ENCODE results near the gene DPYD. TPM values are rescaled to one million over a fixed set of nuclear protein-coding genes. Genes with fewer than 3 reads are reported as not detected.

The DPYD gene
- total and polyA plus RNA-seq, 7 donors, result 2.5 to 7.3 (median 5.1) TPM

DNA sequence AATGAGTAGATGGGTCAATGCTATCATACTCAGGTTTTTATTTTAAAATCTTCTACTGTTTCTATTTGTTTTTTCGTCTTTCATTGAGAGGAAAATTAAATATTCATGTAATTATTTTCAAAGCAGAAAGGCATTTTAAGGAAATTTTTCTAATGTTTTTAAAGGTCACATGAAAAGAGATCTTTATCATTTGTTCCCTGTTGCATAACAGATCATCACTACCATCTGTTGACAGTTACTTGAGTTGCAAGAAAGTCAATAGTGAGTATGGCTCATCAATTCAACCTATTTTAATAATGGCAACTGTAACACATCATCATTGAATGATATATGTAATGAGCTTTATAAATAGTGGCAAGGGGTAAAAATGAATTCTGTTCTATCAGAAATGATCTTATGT lies 369.7 kb downstream of the DPYD start:
- H3K4me3 ChIP-seq, result no peak overlapping the region
- no peak overlapping the region for H3K27ac ChIP-seq
- TF ChIP-seq, protein P1, sequence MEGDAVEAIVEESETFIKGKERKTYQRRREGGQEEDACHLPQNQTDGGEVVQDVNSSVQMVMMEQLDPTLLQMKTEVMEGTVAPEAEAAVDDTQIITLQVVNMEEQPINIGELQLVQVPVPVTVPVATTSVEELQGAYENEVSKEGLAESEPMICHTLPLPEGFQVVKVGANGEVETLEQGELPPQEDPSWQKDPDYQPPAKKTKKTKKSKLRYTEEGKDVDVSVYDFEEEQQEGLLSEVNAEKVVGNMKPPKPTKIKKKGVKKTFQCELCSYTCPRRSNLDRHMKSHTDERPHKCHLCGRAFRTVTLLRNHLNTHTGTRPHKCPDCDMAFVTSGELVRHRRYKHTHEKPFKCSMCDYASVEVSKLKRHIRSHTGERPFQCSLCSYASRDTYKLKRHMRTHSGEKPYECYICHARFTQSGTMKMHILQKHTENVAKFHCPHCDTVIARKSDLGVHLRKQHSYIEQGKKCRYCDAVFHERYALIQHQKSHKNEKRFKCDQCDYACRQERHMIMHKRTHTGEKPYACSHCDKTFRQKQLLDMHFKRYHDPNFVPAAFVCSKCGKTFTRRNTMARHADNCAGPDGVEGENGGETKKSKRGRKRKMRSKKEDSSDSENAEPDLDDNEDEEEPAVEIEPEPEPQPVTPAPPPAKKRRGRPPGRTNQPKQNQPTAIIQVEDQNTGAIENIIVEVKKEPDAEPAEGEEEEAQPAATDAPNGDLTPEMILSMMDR (IDR thresholded peaks at IDR 0.05), result no peak
- intact Hi-C loops (cut with DNase I), result no loop called here
- no peaks in the 10 kb centered on the region for H3K9me3 ChIP-seq
- ATAC-seq (no peak), DNase-seq (no peak)
- peaks cover 0 to 19% of the 10 kb centered on the region in 2 donors for H3K36me3 ChIP-seq (ENCODE audit: insufficient read depth in 1 of 2, low read depth in 1 of 2)
- no peaks in the 10 kb centered on the region for H3K27me3 ChIP-seq (ENCODE audit: insufficient read depth in 3 of 3, low read length in 2 of 3)
- 93 to 95% (median 94%) methylated on average over 1 of the region's 1 CpG for WGBS, 3 donors
- no peaks in the 10 kb centered on the region for H3K4me1 ChIP-seq

GRCh38 chr1:97545446-97545845 lies 375.4 kb downstream of the DPYD start:
- Histone ChIP-seq H3K4me1 (no peaks in the 10 kb centered on the region), H3K27me3 (ENCODE audit: insufficient read depth in 3 of 3, low read length in 2 of 3) (no peaks in the 10 kb centered on the region), H3K27ac (no peak overlapping the region), H3K4me3 (no peak overlapping the region), H3K36me3 (ENCODE audit: insufficient read depth in 1 of 2, low read depth in 1 of 2) (peaks cover 0 to 19% of the 10 kb centered on the region in 2 donors), H3K9me3 (no peaks in the 10 kb centered on the region)
- intact Hi-C loops (cut with DNase I), result no loop called here
- ATAC-seq, result no peak
- no peak for DNase-seq
- TF ChIP-seq, protein P1 (IDR thresholded peaks at IDR 0.05), result no peak
- WGBS, 3 donors, result 38 to 66% (median 48%) methylated on average over 4 of the region's 4 CpGs

- H3K9me3 ChIP-seq, result no peaks in the 10 kb centered on the region
- no peak for ATAC-seq
- no peaks in the 10 kb centered on the region for H3K27me3 ChIP-seq (ENCODE audit: insufficient read depth in 3 of 3, low read length in 2 of 3)
- TF ChIP-seq, protein P1 (IDR thresholded peaks at IDR 0.05), result no peak
- 89 to 96% (median 92%) methylated on average over 6 of the region's 6 CpGs for WGBS, 3 donors
- H3K36me3 ChIP-seq (ENCODE audit: insufficient read depth in 1 of 2, low read depth in 1 of 2), result no peaks in the 10 kb centered on the region
- DNase-seq, result no peak
- H3K4me3 ChIP-seq, result no peak overlapping the region
- no peaks in the 10 kb centered on the region for H3K4me1 ChIP-seq
- intact Hi-C loops (cut with DNase I), result no loop called here
- no peak overlapping the region for H3K27ac ChIP-seq
Observed at GRCh38 chr1:97540346-97540888, 380.4 kb downstream of the DPYD start.

- intact Hi-C loops (cut with DNase I), result no loop called here
- DNase-seq, result no peak
- ATAC-seq, result no peak
- TF ChIP-seq, protein P1 (IDR thresholded peaks at IDR 0.05), result no peak
- Histone ChIP-seq H3K27ac (no peak overlapping the region), H3K4me1 (no peaks in the 10 kb centered on the region), H3K9me3 (no peaks in the 10 kb centered on the region), H3K27me3 (ENCODE audit: insufficient read depth in 3 of 3, low read length in 2 of 3) (no peaks in the 10 kb centered on the region), H3K4me3 (no peak overlapping the region), H3K36me3 (ENCODE audit: insufficient read depth in 1 of 2, low read depth in 1 of 2) (no peaks in the 10 kb centered on the region)
- 96 to 100% (median 100%) methylated on average over 2 of the region's 2 CpGs for WGBS, 3 donors
Observed at GRCh38 chr1:97538113-97538512, 382.7 kb downstream of the DPYD start.

DNA sequence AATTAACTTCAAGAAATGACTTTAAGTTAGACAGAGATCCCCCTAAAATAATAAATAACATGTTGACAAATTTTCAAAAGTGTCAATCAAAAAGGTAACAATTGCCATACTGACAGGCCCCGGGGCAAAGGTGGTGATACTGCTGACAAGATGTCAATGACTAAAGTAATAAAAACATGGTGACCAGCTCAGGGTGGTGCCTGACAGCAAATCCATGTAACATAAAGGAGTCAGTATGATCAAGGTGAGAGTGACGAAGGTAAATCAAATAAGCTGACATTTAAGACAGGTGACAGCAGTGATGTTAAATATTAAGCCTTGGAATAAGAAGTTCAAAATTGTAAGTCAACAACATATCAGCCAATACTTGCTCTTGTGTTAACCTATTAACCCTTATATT lies 387.5 kb downstream of the DPYD start:
- TF ChIP-seq, protein P1 (IDR thresholded peaks at IDR 0.05), result no peak
- Histone ChIP-seq H3K4me1 (no peaks in the 10 kb centered on the region), H3K36me3 (ENCODE audit: insufficient read depth in 1 of 2, low read depth in 1 of 2) (no peaks in the 10 kb centered on the region), H3K4me3 (no peak overlapping the region), H3K27ac (no peak overlapping the region), H3K9me3 (no peaks in the 10 kb centered on the region), H3K27me3 (ENCODE audit: insufficient read depth in 3 of 3, low read length in 2 of 3) (no peaks in the 10 kb centered on the region)
- ATAC-seq (no peak), DNase-seq (no peak)
- 94 to 100% (median 100%) methylated on average over 2 of the region's 2 CpGs for WGBS, 3 donors
- intact Hi-C loops (cut with DNase I), result no loop called here

Data from psoas muscle (tissue), 8 donors.